Transverse colon (tissue), 4 donors: Measurements from ENCODE around the gene UBN2.

Experiments used
- CTCF ChIP-seq, 5 experiments: fragments of 200-600 bp in 3 of 5; fragments of 450-650 bp in 2 of 5; sonication (generic) in 3 of 5; IDR thresholded peaks; 1 replicate in 2 of 5; 2 replicates in 3 of 5; pipeline ENCODE4 v1.5.1; 2016 to 2017; ENCODE audit warnings: antibody characterized with exemption in 5 of 5, inconsistent platforms in 3 of 5, mild to moderate bottlenecking in 2 of 5, moderate library complexity in 1 of 5
- POLR2AphosphoS5 ChIP-seq, 3 donors: sonication (generic); formaldehyde crosslinking; IDR thresholded peaks; one replicate each; pipeline ENCODE4 v1.6.1; 2016; ENCODE audit warnings: antibody characterized with exemption in 3 of 3

- TF ChIP-seq CTCF (IDR thresholded peaks at IDR 0.05) (no peak), POLR2AphosphoS5 (IDR thresholded peaks at IDR 0.05) (no peak)
Measured at GRCh38 chr7:139330333-139331030, 99.4 kb downstream of the UBN2 start.
